Type B pancreatic cell (in vitro differentiated cells): ENCODE measurements around the gene MAN2A1. TPM values are rescaled to one million over a fixed set of nuclear protein-coding genes. Genes with fewer than 3 reads are reported as not detected.
A peak's percentile ranks its signal among the peaks of the same experiment; 100 is the strongest.

Experiments
- DNase-seq: peaks from one replicate; pipeline ENCODE4 v3.0.0; 2021; ENCODE audit warnings: mixed read lengths; ENCODE audit not compliant: unreplicated experiment; ENCODE audit errors: extremely low spot score
- H3K27ac Mint-ChIP-seq: 2 replicates; pipeline ENCODE4 v1.8.0; 2021; ENCODE audit warnings: mild to moderate bottlenecking, mixed read lengths
- H3K27me3 Mint-ChIP-seq: 2 replicates; pipeline ENCODE4 v1.8.0; 2021; ENCODE audit warnings: mixed read lengths
- H3K36me3 Mint-ChIP-seq: 2 replicates; pipeline ENCODE4 v1.8.0; 2021; ENCODE audit warnings: mixed read lengths
- H3K4me1 Mint-ChIP-seq: one replicate; pipeline ENCODE4 v1.8.0; 2021; ENCODE audit warnings: mixed read lengths; ENCODE audit not compliant: unreplicated experiment
- H3K4me3 Mint-ChIP-seq: 2 replicates; pipeline ENCODE4 v1.8.0; 2021; ENCODE audit warnings: mild to moderate bottlenecking, mixed read lengths
- H3K9me3 Mint-ChIP-seq: 2 replicates; pipeline ENCODE4 v1.8.0; 2021; ENCODE audit warnings: mixed read lengths
- CTCF ChIP-seq: fragments of 200-600 bp; sonication (generic); conservative IDR thresholded peaks from 2 replicates; pipeline ENCODE4 v1.5.0; 2021; ENCODE audit warnings: antibody characterized with exemption, mild to moderate bottlenecking
- total RNA-seq: library from RNA; stranded (reverse); gene quantifications from 2 replicates; pipeline ENCODE4 v1.2.1, GENCODE V29; 2021; ENCODE audit warnings: low replicate concordance

Gene MAN2A1
- total RNA-seq, 1 donor from 2014 or later = 47.9 TPM

GRCh38 chr5:109678447-109678846, 11.3 kb upstream of the MAN2A1 start:
- Mint-ChIP-seq H3K9me3 (peaks cover 4% of the 10 kb centered on the region), H3K4me3 (no peak overlapping the region), H3K27me3 (no peaks in the 10 kb centered on the region)

GRCh38 chr5:109681763-109682162, 8.0 kb upstream of the MAN2A1 start:
- TF ChIP-seq CTCF = no peak
- Mint-ChIP-seq H3K27me3 (no peaks in the 10 kb centered on the region), H3K36me3 (no peaks in the 10 kb centered on the region), H3K4me3 (no peak overlapping the region), H3K4me1 (no peaks in the 10 kb centered on the region), H3K9me3 (peaks cover 14% of the 10 kb centered on the region), H3K27ac (no peak overlapping the region)
- DNase-seq = no peak

More at GRCh38 chr5:109678447-109678846, 11.3 kb upstream of the MAN2A1 start:
- no peaks in the 10 kb centered on the region for H3K4me1 Mint-ChIP-seq
- TF ChIP-seq CTCF = no peak
- H3K36me3 Mint-ChIP-seq = no peaks in the 10 kb centered on the region
- no peak for DNase-seq
- H3K27ac Mint-ChIP-seq = no peak overlapping the region

- no peak for TF ChIP-seq CTCF
- Mint-ChIP-seq H3K27me3 (no peaks in the 10 kb centered on the region), H3K4me3 (no peak overlapping the region), H3K27ac (no peak overlapping the region), H3K9me3 (peaks cover 14% of the 10 kb centered on the region), H3K36me3 (no peaks in the 10 kb centered on the region), H3K4me1 (no peaks in the 10 kb centered on the region)
- no peak for DNase-seq
Measured at GRCh38 chr5:109682383-109682782, 7.3 kb upstream of the MAN2A1 start.

- Mint-ChIP-seq H3K36me3 (no peaks in the 10 kb centered on the region), H3K9me3 (peaks cover 14% of the 10 kb centered on the region), H3K27ac (no peak overlapping the region), H3K4me3 (no peak overlapping the region), H3K27me3 (no peaks in the 10 kb centered on the region), H3K4me1 (peaks cover 6% of the 10 kb centered on the region)
- no peak for DNase-seq
- no peak for TF ChIP-seq CTCF
Measured at GRCh38 chr5:109685916-109686315, 3.8 kb upstream of the MAN2A1 start.

- peaks cover 9% of the 10 kb centered on the region for H3K9me3 Mint-ChIP-seq
- H3K27ac Mint-ChIP-seq = peak overlapping the region; percentile 100
- peak overlapping the region; percentile 95 for H3K4me3 Mint-ChIP-seq
- no peaks in the 10 kb centered on the region for H3K27me3 Mint-ChIP-seq
- TF ChIP-seq CTCF = peak; percentile 76
- H3K36me3 Mint-ChIP-seq = peaks cover 4% of the 10 kb centered on the region
- peaks cover 28% of the 10 kb centered on the region for H3K4me1 Mint-ChIP-seq
- no peak for DNase-seq
Measured at GRCh38 chr5:109688630-109688969, 1.1 kb upstream of the MAN2A1 start.
